AG09319 (cell line): ENCODE results near the gene AKAP10.
A peak's percentile ranks its signal among the peaks of the same experiment; 100 is the strongest.

Experiments used
- DNase-seq: peaks from one replicate; pipeline ENCODE4 v3.0.0-alpha.2; 2010; ENCODE audit warnings: low read depth; ENCODE audit errors: extremely low read depth
- TF ChIP-seq, protein P1 (sequence below): IDR thresholded peaks from 2 replicates; pipeline ENCODE4 v1.5.1; 2011; ENCODE audit warnings: low read depth, mild to moderate bottlenecking, inconsistent platforms, low read length, moderate library complexity

AKAP10 gene

DNA sequence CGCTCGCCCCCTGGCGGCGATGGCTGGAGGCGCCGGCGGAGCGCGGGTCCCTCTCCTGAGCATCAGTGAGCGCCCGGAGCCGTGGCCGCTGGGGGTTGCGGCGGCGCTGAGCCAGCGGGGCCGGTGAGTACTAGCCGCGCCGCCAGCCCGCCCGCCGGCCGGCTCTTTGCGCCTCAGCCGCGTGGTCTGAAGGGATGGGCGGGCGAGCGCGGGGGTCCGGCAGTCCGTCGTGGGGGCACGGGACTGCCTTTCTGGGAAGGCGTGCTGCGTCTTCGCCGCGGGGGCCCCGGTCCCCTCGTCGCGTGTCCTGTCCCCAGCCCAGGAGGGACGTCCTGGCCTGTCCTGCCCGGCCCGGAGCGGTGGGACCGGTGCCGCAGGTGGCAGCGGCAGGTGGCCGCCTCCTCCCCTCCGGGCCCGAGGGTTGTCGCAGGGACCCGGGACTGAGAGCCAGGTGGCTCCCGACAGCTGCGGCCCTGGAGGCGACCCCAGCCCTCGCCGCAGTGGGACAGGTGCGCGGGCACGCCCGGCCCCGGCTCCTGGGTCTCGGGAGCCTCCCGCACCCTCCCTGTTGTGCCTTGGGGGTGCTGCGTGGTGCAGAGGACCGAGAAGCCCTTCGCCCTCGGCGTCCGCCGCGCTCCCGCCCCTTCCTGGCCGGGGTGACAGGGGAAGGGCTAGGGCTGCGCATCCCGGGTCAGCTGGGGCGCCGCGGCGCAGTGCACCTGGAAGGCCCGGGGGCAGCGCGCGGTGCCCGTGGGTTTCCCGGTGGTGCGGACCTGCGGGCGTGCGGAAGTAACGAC, 31.9 kb upstream of the AKAP10 start, which contains the start of gene SPECC1:
SPECC1 (plus strand) TSS at position 58 of the 797 bp plus-strand sequence. CDS start 87,293 bp downstream, outside the sequence.
- TF ChIP-seq, protein P1, sequence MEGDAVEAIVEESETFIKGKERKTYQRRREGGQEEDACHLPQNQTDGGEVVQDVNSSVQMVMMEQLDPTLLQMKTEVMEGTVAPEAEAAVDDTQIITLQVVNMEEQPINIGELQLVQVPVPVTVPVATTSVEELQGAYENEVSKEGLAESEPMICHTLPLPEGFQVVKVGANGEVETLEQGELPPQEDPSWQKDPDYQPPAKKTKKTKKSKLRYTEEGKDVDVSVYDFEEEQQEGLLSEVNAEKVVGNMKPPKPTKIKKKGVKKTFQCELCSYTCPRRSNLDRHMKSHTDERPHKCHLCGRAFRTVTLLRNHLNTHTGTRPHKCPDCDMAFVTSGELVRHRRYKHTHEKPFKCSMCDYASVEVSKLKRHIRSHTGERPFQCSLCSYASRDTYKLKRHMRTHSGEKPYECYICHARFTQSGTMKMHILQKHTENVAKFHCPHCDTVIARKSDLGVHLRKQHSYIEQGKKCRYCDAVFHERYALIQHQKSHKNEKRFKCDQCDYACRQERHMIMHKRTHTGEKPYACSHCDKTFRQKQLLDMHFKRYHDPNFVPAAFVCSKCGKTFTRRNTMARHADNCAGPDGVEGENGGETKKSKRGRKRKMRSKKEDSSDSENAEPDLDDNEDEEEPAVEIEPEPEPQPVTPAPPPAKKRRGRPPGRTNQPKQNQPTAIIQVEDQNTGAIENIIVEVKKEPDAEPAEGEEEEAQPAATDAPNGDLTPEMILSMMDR: peak; percentile 48
- no peak for DNase-seq

DNA sequence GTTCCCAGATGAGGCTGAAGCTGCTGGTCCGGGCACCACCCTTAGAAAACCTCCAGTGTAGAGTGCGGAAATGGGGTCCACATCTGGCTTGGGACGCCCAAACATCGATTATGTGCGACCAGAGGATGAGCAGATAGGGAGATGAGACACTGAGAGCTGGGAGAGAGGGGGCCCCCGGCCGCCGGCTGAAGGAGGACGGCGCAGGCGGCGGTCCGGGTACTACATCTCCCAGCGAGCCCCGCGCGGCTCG, 31.3 kb upstream of the AKAP10 start:
- TF ChIP-seq, protein P1: no peak
- no peak for DNase-seq

DNA sequence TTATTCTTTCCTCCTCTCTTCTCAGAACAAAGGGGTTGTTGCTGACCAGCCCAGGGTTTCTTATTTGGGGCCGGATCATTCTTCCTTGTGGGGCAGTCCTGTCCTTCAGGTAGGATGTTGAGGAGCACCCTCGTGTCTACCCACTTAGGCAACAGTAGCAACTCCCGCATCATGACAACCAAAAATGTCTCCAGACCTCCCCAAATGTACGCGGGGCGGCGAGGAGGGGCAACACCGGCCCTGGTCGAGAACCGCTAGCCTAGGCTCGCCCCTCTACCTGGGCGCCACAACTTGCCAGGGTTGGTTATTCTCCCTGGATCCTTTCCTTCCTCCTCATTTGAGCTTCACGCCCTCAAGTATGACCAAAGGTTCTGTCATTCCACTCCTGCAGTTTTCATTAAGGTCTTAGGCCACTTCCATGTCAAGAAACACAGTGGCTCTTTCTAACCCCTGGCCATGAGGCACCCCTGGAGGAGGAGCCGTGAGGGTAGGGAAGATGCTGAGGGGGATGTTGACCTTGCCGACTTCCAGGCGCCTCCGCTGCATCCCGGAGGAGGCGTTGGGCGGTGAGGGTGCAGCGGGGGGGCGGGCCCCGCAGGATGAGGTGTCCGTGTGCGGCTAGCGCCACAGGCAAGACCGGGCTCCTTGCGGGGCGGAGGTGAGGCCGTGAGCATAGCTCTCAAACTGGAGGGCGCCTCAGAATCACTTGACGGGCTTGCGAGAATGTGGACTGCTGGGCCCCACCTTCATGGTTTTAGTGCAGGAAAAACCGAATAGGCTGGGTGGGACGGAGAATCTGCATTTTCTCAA, 30.8 kb upstream of the AKAP10 start:
- TF ChIP-seq, protein P1: no peak
- no peak for DNase-seq

DNA sequence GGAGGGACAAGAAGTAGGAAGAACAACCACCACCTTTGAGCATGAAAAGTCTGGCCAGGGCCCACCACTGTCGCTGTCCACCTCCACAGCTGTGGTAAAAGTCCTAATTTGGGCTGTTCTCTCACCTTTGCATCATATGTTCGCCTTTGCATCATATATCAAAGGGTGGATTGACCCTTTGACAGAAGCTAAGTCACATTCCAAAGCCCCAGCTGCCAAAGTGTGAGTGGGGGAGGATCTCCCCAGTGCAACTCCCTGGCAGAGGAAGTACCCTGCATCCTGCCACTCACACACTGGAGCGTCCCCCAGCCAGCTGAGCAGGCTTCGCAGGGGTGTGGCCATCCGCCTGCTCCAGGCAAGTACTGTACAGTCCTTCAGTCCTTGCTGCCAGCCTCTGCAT, 18.9 kb upstream of the AKAP10 start:
- TF ChIP-seq, protein P1: no peak
- no peak for DNase-seq

DNA sequence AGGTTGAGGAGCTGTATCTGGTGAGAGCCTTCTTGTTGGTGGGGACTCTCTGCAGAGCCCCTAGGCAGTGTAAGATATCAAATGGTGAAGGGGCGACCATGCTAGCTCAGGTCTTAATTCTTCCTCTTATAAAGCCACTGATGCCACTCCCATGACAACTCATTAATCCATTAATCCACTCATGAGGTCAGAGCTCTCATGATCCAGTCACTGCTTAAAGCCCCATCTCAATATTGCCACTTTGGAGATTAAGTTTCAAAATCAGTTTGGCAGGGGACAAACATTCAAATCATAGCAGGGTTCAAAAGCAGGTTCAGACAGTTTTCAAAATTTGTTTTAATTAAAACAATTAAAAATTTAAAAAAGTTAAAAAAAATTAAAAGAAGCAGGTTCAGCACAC, 18.5 kb upstream of the AKAP10 start:
- TF ChIP-seq, protein P1: no peak
- DNase-seq: no peak

DNA sequence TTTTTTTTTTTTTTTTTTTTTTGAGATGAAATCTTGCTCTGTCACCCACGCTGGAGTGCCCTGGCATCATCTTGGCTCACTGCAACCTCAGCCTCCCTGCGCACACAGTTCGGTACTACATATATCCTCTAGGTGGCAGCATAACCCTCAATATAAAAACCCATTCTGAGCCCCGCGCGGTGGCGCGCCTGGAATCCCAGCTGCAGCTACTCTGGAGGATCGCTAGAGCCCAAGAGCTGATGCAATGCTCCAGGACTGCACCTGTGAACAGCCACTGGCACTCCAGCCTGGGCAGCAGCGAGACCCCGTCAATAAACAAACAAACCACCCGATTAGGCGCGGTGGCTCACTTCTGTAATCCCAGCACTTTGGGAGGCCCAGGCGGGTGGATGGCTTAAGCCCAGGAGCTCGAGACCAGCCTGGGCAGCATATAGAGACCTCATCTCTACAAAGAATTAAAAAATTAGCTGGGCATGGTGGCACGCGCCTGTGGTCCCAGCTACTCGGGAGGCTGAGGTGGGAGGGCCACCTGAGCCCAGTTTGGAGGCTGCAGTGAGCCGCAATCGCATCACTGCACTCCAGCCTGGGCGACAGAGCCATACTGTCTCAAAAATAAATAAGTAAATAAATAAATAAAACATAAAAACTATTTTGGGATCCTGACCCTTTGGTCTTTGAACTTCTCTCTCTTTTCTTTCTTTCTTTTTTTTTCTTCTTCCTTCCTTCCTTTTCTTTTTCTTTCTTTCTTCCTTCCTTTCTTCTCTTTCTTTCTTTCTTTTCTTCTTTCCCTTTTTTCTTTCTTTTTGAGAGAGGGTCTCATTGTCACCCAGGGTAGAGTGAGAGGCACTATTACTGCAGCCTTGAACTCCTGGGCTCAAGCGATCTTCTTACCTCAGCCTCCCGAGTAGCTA, 15.4 kb upstream of the AKAP10 start:
- DNase-seq: peak; percentile 61
- TF ChIP-seq, protein P1: peak; percentile 64
